ENCODE results near the gene EIF3L. TPM values are rescaled to one million over a fixed set of nuclear protein-coding genes. Genes with fewer than 3 reads are reported as not detected.

Gene EIF3L
- total RNA-seq, 1 experiment from 2014 or later, result 252 TPM

DNA sequence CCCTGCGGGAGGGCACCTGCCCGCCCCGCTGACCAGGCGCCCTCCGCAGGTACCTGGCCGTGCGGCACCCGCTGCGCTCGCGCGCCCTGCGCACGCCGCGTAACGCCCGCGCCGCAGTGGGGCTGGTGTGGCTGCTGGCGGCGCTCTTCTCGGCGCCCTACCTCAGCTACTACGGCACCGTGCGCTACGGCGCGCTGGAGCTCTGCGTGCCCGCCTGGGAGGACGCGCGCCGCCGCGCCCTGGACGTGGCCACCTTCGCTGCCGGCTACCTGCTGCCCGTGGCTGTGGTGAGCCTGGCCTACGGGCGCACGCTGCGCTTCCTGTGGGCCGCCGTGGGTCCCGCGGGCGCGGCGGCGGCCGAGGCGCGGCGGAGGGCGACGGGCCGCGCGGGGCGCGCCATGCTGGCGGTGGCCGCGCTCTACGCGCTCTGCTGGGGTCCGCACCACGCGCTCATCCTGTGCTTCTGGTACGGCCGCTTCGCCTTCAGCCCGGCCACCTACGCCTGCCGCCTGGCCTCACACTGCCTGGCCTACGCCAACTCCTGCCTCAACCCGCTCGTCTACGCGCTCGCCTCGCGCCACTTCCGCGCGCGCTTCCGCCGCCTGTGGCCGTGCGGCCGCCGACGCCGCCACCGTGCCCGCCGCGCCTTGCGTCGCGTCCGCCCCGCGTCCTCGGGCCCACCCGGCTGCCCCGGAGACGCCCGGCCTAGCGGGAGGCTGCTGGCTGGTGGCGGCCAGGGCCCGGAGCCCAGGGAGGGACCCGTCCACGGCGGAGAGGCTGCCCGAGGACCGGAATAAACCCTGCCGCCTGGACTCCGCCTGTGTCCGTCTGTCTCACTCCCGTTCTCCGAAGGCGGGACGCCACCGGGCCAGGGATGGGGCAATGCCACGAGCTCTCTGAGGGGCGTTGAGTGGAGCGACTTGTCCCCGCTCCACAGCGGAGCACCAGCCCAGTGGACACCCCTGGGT is 24.3 kb upstream of the EIF3L start:
- H3K9me3 ChIP-seq (replicated peaks), result no peaks in the 10 kb centered on the region
- no peak overlapping the region for H3K27ac ChIP-seq
- peaks cover 11% of the 10 kb centered on the region; the same call in 1 of the 2 replicates for H3K4me1 ChIP-seq (replicated peaks)
- no peak for DNase-seq (ENCODE audit: low read depth in 1 of 2, low spot score in 2 of 2)
- H3K4me3 ChIP-seq, result peak overlapping the region; percentile 16; the same call in 1 of the 2 replicates
- peaks cover 20% of the 10 kb centered on the region for H3K27me3 ChIP-seq (replicated peaks)
- H3K36me3 ChIP-seq, result peaks cover 9% of the 10 kb centered on the region

- H3K27me3 ChIP-seq (replicated peaks), result peaks cover 20% of the 10 kb centered on the region
- DNase-seq (ENCODE audit: low read depth in 1 of 2, low spot score in 2 of 2), result no peak
- H3K4me3 ChIP-seq, result no peak overlapping the region
- peaks cover 11% of the 10 kb centered on the region; the same call in 1 of the 2 replicates for H3K4me1 ChIP-seq (replicated peaks)
- H3K27ac ChIP-seq, result no peak overlapping the region
- H3K36me3 ChIP-seq, result peaks cover 30% of the 10 kb centered on the region
- no peaks in the 10 kb centered on the region for H3K9me3 ChIP-seq (replicated peaks)
Observed at GRCh38 chr22:37827056-37827455, 22.2 kb upstream of the EIF3L start.

GRCh38 chr22:37830093-37830842 is 19.0 kb upstream of the EIF3L start:
- H3K36me3 ChIP-seq, result peaks cover 59% of the 10 kb centered on the region
- peaks cover under 1% of the 10 kb centered on the region; the same call in 1 of the 2 replicates for H3K4me1 ChIP-seq (replicated peaks)
- no peak overlapping the region for H3K27ac ChIP-seq
- H3K4me3 ChIP-seq, result no peak overlapping the region
- no peaks in the 10 kb centered on the region for H3K9me3 ChIP-seq (replicated peaks)
- DNase-seq (ENCODE audit: low read depth in 1 of 2, low spot score in 2 of 2), result no peak
- no peaks in the 10 kb centered on the region; the same call in 1 of the 2 replicates for H3K27me3 ChIP-seq (replicated peaks)

DNA sequence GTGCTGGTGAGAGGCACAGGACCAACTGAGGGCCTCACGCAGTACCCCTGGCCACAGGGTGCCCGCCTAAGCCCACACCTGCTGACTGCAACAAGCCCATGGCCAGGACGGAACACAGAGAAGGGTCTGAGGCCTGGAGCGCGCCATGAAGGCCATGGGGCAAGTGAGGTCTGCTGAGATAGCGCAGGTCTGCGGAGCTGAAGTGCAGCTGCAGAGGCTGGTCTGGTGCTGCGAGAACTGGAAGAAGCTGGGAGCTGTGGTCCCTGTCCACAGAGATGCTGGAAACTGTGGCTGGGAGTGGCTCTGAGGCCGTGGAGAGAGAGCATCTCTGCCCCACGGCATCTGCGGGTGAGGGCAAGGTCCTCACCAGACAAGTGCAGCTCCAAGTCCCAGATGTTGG is 17.7 kb upstream of the EIF3L start:
- H3K4me3 ChIP-seq, result no peak overlapping the region
- no peak overlapping the region for H3K27ac ChIP-seq
- no peaks in the 10 kb centered on the region for H3K9me3 ChIP-seq (replicated peaks)
- no peak for DNase-seq (ENCODE audit: low read depth in 1 of 2, low spot score in 2 of 2)
- H3K4me1 ChIP-seq (replicated peaks), result no peaks in the 10 kb centered on the region
- H3K27me3 ChIP-seq (replicated peaks), result no peaks in the 10 kb centered on the region
- H3K36me3 ChIP-seq, result peaks cover 65% of the 10 kb centered on the region

GRCh38 chr22:37832022-37832857 is 17.0 kb upstream of the EIF3L start:
- Histone ChIP-seq H3K36me3 (peaks cover 68% of the 10 kb centered on the region), H3K9me3 (replicated peaks) (no peaks in the 10 kb centered on the region), H3K4me1 (replicated peaks) (no peaks in the 10 kb centered on the region), H3K4me3 (no peak overlapping the region), H3K27me3 (replicated peaks) (no peaks in the 10 kb centered on the region), H3K27ac (no peak overlapping the region)
- no peak for DNase-seq (ENCODE audit: low read depth in 1 of 2, low spot score in 2 of 2)

DNA sequence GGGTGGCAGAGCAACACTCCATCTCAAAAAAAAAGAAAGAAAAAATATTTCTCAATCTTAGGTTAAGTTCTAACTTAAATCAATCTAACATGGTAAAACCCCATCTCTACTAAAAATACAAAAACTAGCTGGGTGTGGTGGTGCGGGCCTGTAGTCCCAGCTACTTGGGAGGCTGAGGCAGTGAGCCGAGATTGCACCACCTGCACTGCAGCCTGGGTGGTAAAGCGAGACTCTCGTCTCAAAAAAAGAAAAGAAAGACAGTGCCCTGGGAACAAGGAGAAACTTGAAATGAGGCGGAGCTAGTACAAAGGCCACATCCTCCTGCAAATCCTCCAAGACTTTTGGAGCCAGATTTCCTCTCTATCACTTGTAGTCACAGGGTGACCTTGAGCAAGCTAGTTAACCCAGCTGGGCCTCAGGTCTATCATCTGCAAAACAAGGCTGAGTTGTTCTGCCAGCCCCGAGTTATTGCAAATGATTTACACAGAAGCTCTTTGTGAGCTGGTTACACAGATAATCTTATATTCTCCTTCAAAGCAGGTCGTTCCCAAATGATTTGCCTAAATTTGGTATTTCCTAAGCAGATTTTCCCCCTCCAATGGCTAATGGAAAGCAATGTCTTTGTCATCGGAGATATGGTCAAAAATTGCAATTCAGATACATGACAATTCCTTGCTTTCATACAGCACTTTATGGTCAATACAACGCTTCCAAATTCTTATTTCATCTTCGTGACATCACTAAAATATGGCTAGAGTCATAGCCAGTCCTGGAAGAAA is 7.0 kb upstream of the EIF3L start:
- peaks cover 6% of the 10 kb centered on the region for H3K4me1 ChIP-seq (replicated peaks)
- 0 out of 2 replicates have a peak, but pooled peaks cover 3% of the 10 kb centered on the region for H3K9me3 ChIP-seq (replicated peaks)
- DNase-seq (ENCODE audit: low read depth in 1 of 2, low spot score in 2 of 2), result no peak
- H3K4me3 ChIP-seq, result no peak overlapping the region
- peaks cover 44% of the 10 kb centered on the region for H3K36me3 ChIP-seq
- H3K27ac ChIP-seq, result no peak overlapping the region
- no peaks in the 10 kb centered on the region for H3K27me3 ChIP-seq (replicated peaks)

GRCh38 chr22:37843741-37844089 is 5.5 kb upstream of the EIF3L start:
- Histone ChIP-seq H3K36me3 (peaks cover 32% of the 10 kb centered on the region), H3K27ac (peak overlapping the region; percentile 48), H3K9me3 (replicated peaks) (0 out of 2 replicates have a peak, but pooled peaks cover 3% of the 10 kb centered on the region), H3K4me1 (replicated peaks) (peaks cover 10% of the 10 kb centered on the region), H3K4me3 (peak overlapping the region; percentile 93), H3K27me3 (replicated peaks) (no peaks in the 10 kb centered on the region)
- DNase-seq (ENCODE audit: low read depth in 1 of 2, low spot score in 2 of 2), result no peak

DNA sequence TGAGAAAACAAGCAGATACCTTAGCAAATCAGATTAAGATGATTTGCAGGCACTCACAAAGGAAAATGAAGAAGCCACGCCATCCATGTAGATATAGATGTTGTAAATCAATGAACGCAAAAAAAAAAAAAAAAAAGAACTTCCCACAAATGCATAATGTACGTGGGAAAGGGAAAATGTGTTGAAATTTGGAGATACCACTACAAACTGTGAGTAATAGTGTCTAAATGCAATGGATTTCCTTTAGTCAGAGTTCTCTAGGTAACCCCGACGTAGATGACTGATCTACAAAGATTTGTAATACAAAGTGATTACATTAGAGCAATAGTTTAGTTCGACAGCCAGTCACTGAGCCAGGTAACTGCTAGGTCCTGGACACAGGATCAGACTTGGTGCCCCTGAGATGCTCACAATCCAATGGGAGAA is 4.3 kb upstream of the EIF3L start:
- Histone ChIP-seq H3K36me3 (peaks cover 27% of the 10 kb centered on the region), H3K9me3 (replicated peaks) (0 out of 2 replicates have a peak, but pooled peaks cover 8% of the 10 kb centered on the region), H3K27me3 (replicated peaks) (no peaks in the 10 kb centered on the region), H3K4me1 (replicated peaks) (peaks cover 14% of the 10 kb centered on the region), H3K4me3 (peak overlapping the region; percentile 93), H3K27ac (no peak overlapping the region)
- DNase-seq (ENCODE audit: low read depth in 1 of 2, low spot score in 2 of 2), result no peak

- no peak for DNase-seq (ENCODE audit: low read depth in 1 of 2, low spot score in 2 of 2)
- Histone ChIP-seq H3K4me1 (replicated peaks) (peaks cover 20% of the 10 kb centered on the region), H3K27ac (no peak overlapping the region), H3K9me3 (replicated peaks) (0 out of 2 replicates have a peak, but pooled peaks cover 8% of the 10 kb centered on the region), H3K4me3 (no peak overlapping the region), H3K27me3 (replicated peaks) (no peaks in the 10 kb centered on the region), H3K36me3 (peaks cover 33% of the 10 kb centered on the region)
Observed at GRCh38 chr22:37846433-37846832, 2.8 kb upstream of the EIF3L start.

GRCh38 chr22:37848587-37849088 is 581 bp upstream of the EIF3L start:
- Histone ChIP-seq H3K27me3 (replicated peaks) (no peaks in the 10 kb centered on the region), H3K4me1 (replicated peaks) (peaks cover 15% of the 10 kb centered on the region), H3K36me3 (peaks cover 48% of the 10 kb centered on the region), H3K9me3 (replicated peaks) (0 out of 2 replicates have a peak, but pooled peaks cover 8% of the 10 kb centered on the region), H3K27ac (peak overlapping the region; percentile 67), H3K4me3 (peak overlapping the region; percentile 90)
- DNase-seq (ENCODE audit: low read depth in 1 of 2, low spot score in 2 of 2), result no peak

DNA sequence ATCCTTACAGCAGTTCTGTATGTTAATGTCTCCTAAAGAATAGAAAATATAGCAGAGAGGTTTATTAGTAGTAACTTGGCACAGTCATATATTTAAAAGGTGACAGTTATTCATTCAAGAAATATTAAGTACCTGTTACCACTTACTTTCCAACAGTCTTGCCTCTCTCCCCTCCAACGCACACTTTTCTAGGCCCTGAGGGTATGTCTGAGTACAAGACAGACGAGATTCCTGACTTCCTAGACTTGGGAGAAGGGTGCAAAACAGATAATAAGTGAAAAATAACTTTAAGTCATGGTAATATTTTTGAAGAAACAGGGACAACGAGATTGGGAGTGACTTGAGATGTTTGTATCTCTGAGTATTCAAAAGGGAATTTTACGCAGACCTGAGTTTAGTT is 1.6 kb downstream of the EIF3L start:
- Histone ChIP-seq H3K36me3 (peaks cover 66% of the 10 kb centered on the region), H3K27me3 (replicated peaks) (no peaks in the 10 kb centered on the region), H3K27ac (no peak overlapping the region), H3K4me3 (no peak overlapping the region; the same call in 1 of the 2 replicates), H3K4me1 (replicated peaks) (peaks cover 15% of the 10 kb centered on the region), H3K9me3 (replicated peaks) (0 out of 2 replicates have a peak, but pooled peaks cover 4% of the 10 kb centered on the region)
- DNase-seq (ENCODE audit: low read depth in 1 of 2, low spot score in 2 of 2), result no peak

- H3K36me3 ChIP-seq, result peaks cover 79% of the 10 kb centered on the region
- H3K27me3 ChIP-seq (replicated peaks), result no peaks in the 10 kb centered on the region
- H3K4me1 ChIP-seq (replicated peaks), result peaks cover 15% of the 10 kb centered on the region
- no peak for DNase-seq (ENCODE audit: low read depth in 1 of 2, low spot score in 2 of 2)
- no peak overlapping the region for H3K27ac ChIP-seq
- no peak overlapping the region for H3K4me3 ChIP-seq
- 0 out of 2 replicates have a peak, but pooled peaks cover 4% of the 10 kb centered on the region for H3K9me3 ChIP-seq (replicated peaks)
Observed at GRCh38 chr22:37852418-37852817, 3.2 kb downstream of the EIF3L start.
